K562 (cell line): ENCODE results near the gene SYNCRIP. TPM values are rescaled to one million over a fixed set of nuclear protein-coding genes. Genes with fewer than 3 reads are reported as not detected.

Experiments used
- CREM ChIP-seq: IDR thresholded peaks from 2 replicates; pipeline ENCODE4 v1.6.1; 2014; ENCODE audit warnings: antibody characterized with exemption, low read depth
- GTF3C2 ChIP-seq: IDR thresholded peaks from 3 replicates; pipeline ENCODE4 v1.6.1; 2011; ENCODE audit warnings: borderline replicate concordance, mild to moderate bottlenecking, moderate library complexity; ENCODE audit not compliant: insufficient read length; ENCODE audit errors: extremely low read depth
- HLTF ChIP-seq: fragments of 450-650 bp; IDR thresholded peaks from 2 replicates; pipeline ENCODE4 v1.6.1; 2016
- KDM4B ChIP-seq, 2 experiments: fragments of 450-650 bp in 1 of 2; sonication (generic) in 1 of 2; IDR thresholded peaks; 2 replicates each; pipeline ENCODE4 v1.6.1; 2016 to 2017; ENCODE audit warnings: borderline replicate concordance in 2 of 2, antibody characterized with exemption in 1 of 2, low read depth in 1 of 2, mild to moderate bottlenecking in 1 of 2
- NCOR1 ChIP-seq: fragments of 450-650 bp; IDR thresholded peaks from 2 replicates; pipeline ENCODE4 v1.6.1; 2016; ENCODE audit warnings: mild to moderate bottlenecking, moderate library complexity
- NR2C2 ChIP-seq, 2 experiments: fragments of 200-800 bp in 1 of 2; sonication (Bioruptor generic) in 1 of 2; sonication (generic) in 1 of 2; formaldehyde crosslinking in 1 of 2; IDR thresholded peaks; 2 replicates each; pipeline versions ENCODE4 v1.6.1 to v1.8.0; 2016 to 2022; ENCODE audit warnings: mild to moderate bottlenecking in 1 of 2, missing compliant biosample characterization in 1 of 2, missing genetic modification characterization in 1 of 2, missing genetic modification reagents in 1 of 2
- PREB ChIP-seq: sonication (generic); formaldehyde crosslinking; IDR thresholded peaks from 2 replicates; pipeline ENCODE4 v1.8.1; 2023; ENCODE audit warnings: mild to moderate bottlenecking, missing genetic modification reagents
- TCF15 ChIP-seq: fragments of 250-450 bp; sonication (Bioruptor Pico); IDR thresholded peaks from 2 replicates; pipeline ENCODE4 v1.8.0; 2022; ENCODE audit warnings: moderate library complexity, mild to moderate bottlenecking, inconsistent platforms
- TFE3 ChIP-seq: fragments of 450-650 bp; formaldehyde crosslinking; IDR thresholded peaks from 2 replicates; pipeline ENCODE4 v1.4.0; 2020; ENCODE audit warnings: mild to moderate bottlenecking, mixed read lengths
- ZNF184 ChIP-seq: sonication (generic); formaldehyde crosslinking; IDR thresholded peaks from 2 replicates; pipeline ENCODE4 v1.5.0; 2020; ENCODE audit warnings: missing genetic modification reagents
- ZNF384 ChIP-seq: IDR thresholded peaks from 2 replicates; pipeline ENCODE4 v1.6.1; 2012; ENCODE audit warnings: low read depth, low read length, improper control_type of control experiment
- ZNF444 ChIP-seq: fragments of 250-450 bp; sonication (Bioruptor Pico); IDR thresholded peaks from 2 replicates; pipeline ENCODE4 v1.4.0; 2020; ENCODE audit warnings: mild to moderate bottlenecking, moderate library complexity
- ZNF609 ChIP-seq: sonication (generic); formaldehyde crosslinking; IDR thresholded peaks from 2 replicates; pipeline ENCODE4 v1.8.1; 2023; ENCODE audit warnings: missing genetic modification reagents, mild to moderate bottlenecking, borderline replicate concordance
- ZNF75A ChIP-seq: fragments of 450-650 bp; formaldehyde crosslinking; IDR thresholded peaks from 2 replicates; pipeline ENCODE4 v1.4.0; 2020; ENCODE audit warnings: mild to moderate bottlenecking
- polyA plus RNA-seq, 8 experiments: library from polyadenylated mRNA; depleted of rRNA in 4 of 8; stranded (reverse) in 5 of 8; unstranded in 3 of 8; fragments of >200 nt; fragmentation: Nextera tagmentation in 2 of 8; fragmentation: Illumina TruSeq in 1 of 8; extraction: Ambion mirVana in 2 of 8; extraction: Trizol in 1 of 8; gene quantifications; 2 replicates each; pipeline versions ENCODE4 v1.2.1 to v1.2.3, GENCODE V29; 2011 to 2014; ENCODE audit warnings: inconsistent platforms in 1 of 8, missing spikeins in 1 of 8
- total RNA-seq, 7 experiments: library from RNA; depleted of rRNA in 6 of 7; stranded (reverse); fragments of >200 nt in 6 of 7; fragmentation: Illumina TruSeq in 2 of 7; extraction: Trizol in 2 of 7; gene quantifications; 2 replicates each; pipeline versions ENCODE4 v1.2.1 to v1.2.3, GENCODE V29; 2011 to 2021; ENCODE audit warnings: low replicate concordance in 1 of 7

SYNCRIP gene
- total and polyA plus RNA-seq, 9 of the 15 experiments (the other 6 are each of a cell fraction or from before 2014, with no cell fraction given), result 46.5 to 295 (median 140) TPM

- TF ChIP-seq ZNF184 (no peak), TCF15 (no peak), KDM4B (IDR thresholded peaks at IDR 0.05; ENCODE audit: borderline replicate concordance in 2 of 2, low read depth in 1 of 2) (peak in 1 of 2 experiments; percentile 57; a peak in 1 of 4 replicates), ZNF444 (CRISPR knock-in tag) (peak; percentile 7; the same call in 1 of the 2 replicates), ZNF75A (CRISPR knock-in tag) (no peak), CREM (peak; percentile 19; the same call in 1 of the 2 replicates), GTF3C2 (no peak), HLTF (no peak), TFE3 (CRISPR knock-in tag) (no peak), ZNF609 (no peak), PREB (no peak), NCOR1 (no peak), NR2C2 (CRISPR knock-in tag; IDR thresholded peaks at IDR 0.05) (0 out of 2 replicates have a peak, but pooled peaks have one; percentile 14), NR2C2 (tag; IDR thresholded peaks at IDR 0.05) (no peak), ZNF384 (no peak)
These were observed 551 bp downstream of the SYNCRIP start (continued) for GRCh38 chr6:85641897-85642773.
